Duodenal mucosa (tissue), 2 donors: ENCODE data around the gene ST7.

Source experiments
- H3K27ac ChIP-seq: one replicate; pipeline ENCODE4 v1.7.0; 2013; ENCODE audit warnings: low read depth, low read length
- H3K27me3 ChIP-seq, 2 donors: one replicate each; pipeline ENCODE4 v1.7.0; 2013; ENCODE audit warnings: low read length in 2 of 2, control low read depth in 1 of 2; ENCODE audit not compliant: insufficient read depth in 2 of 2, control insufficient read depth in 1 of 2
- H3K36me3 ChIP-seq, 2 donors: one replicate each; pipeline ENCODE4 v1.7.0; 2013; ENCODE audit warnings: low read length in 2 of 2, control low read depth in 1 of 2; ENCODE audit not compliant: insufficient read depth in 2 of 2, control insufficient read depth in 1 of 2
- H3K4me1 ChIP-seq, 2 donors: one replicate each; pipeline ENCODE4 v1.7.0; 2013; ENCODE audit warnings: low read length in 2 of 2, control low read depth in 1 of 2; ENCODE audit not compliant: insufficient read depth in 2 of 2, control insufficient read depth in 1 of 2
- H3K4me3 ChIP-seq, 2 donors: one replicate each; pipeline ENCODE4 v1.7.0; 2013; ENCODE audit warnings: low read length in 2 of 2, low read depth in 1 of 2
- H3K9ac ChIP-seq, 2 donors: one replicate each; pipeline ENCODE4 v1.7.0; 2013; ENCODE audit warnings: low read length in 2 of 2, low read depth in 1 of 2
- H3K9me3 ChIP-seq, 2 donors: one replicate each; pipeline ENCODE4 v1.7.0; 2013; ENCODE audit warnings: low read length in 2 of 2, control low read depth in 1 of 2; ENCODE audit not compliant: control insufficient read depth in 1 of 2

ST7 gene

DNA sequence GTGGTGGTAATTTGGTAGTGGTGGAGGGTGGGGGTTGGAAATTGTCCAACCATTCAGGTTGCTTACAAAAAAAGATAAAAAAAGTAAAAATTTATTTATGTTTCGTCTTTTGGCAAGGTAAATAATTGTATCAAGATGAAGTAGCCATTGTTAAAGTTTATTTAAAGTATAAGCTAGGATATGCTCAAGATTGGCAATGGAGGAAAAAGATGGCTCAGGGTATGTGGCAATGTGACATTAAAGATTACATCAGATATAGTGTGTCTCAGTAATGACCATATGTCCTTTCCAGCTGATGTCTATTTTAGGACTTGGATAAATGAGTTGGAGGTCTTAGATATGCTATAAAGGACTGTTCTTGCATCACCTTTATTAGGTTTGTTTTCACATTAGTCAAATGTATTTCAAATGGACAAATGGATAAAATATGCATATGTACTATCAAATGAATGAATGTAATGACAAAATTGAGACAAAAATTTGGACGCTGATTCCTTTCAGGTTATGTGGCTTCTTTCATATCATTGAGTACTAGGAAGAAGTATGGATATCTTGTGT is 60.9 kb downstream of the ST7 start:
- no peak overlapping the region for H3K9ac ChIP-seq
- H3K4me1 ChIP-seq = peaks cover 8 to 15% of the 10 kb centered on the region in 2 donors
- no peaks in the 10 kb centered on the region for H3K36me3 ChIP-seq
- no peak overlapping the region for H3K4me3 ChIP-seq
- H3K27me3 ChIP-seq = no peaks in the 10 kb centered on the region
- H3K27ac ChIP-seq = no peak overlapping the region
- no peaks in the 10 kb centered on the region for H3K9me3 ChIP-seq

GRCh38 chr7:117014673-117015133 is 61.4 kb downstream of the ST7 start:
- Histone ChIP-seq H3K27me3 (no peaks in the 10 kb centered on the region), H3K27ac (no peak overlapping the region), H3K4me3 (no peak overlapping the region), H3K9ac (no peak overlapping the region), H3K36me3 (no peaks in the 10 kb centered on the region), H3K9me3 (no peaks in the 10 kb centered on the region), H3K4me1 (peaks cover 8 to 15% of the 10 kb centered on the region in 2 donors)

DNA sequence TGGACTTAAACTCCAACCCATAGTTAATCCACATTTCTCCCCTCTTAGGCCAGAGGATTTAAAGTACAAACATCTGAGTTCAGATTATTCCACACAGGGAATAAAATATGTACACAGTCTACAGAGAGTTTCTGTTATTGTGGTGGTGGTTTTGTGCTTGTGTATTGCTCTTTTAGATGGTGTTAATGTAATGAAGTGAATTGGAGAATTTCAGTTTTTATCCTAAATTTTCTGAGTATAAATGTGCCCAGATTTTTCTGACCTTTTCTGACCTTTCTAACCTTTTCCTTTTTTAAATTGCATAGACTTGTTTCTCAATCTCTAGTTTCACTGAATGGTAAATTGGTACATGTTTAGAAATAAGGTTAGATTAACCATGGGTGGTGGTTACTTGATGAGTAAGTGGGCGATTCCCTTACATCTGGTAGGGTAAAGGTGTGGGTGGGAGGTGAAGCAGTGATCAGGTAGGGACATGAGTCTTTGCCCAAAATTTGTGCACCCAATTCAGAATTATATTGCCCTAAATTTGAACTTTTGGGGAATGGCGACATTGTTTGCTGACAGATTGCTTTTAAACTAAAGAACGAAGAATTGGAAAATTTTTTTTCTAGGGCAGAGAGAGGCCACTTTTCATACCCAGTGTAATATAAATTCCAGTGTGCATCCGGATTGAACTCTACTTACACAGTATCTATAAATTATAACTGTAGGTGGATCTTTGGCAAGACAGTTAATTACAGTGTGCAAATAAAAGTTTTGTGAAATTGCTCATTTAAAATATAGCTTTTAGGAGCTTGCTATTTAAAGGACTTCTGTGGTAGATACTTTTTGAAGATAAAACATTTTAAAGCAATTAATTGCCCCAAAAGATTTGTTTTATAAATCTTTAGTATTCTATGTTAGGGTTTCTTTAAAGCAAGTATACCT is 62.2 kb downstream of the ST7 start:
- H3K27me3 ChIP-seq = no peaks in the 10 kb centered on the region
- H3K9ac ChIP-seq = no peak overlapping the region
- peaks cover 7 to 8% of the 10 kb centered on the region in 2 donors for H3K4me1 ChIP-seq
- no peaks in the 10 kb centered on the region for H3K9me3 ChIP-seq
- H3K4me3 ChIP-seq = no peak overlapping the region
- H3K27ac ChIP-seq = no peak overlapping the region
- H3K36me3 ChIP-seq = no peaks in the 10 kb centered on the region

GRCh38 chr7:117017017-117017451 is 63.7 kb downstream of the ST7 start:
- Histone ChIP-seq H3K27ac (no peak overlapping the region), H3K4me3 (no peak overlapping the region), H3K9me3 (no peaks in the 10 kb centered on the region), H3K27me3 (no peaks in the 10 kb centered on the region), H3K9ac (no peak overlapping the region), H3K36me3 (no peaks in the 10 kb centered on the region), H3K4me1 (peaks cover under 1 to 6% of the 10 kb centered on the region in 2 donors)

DNA sequence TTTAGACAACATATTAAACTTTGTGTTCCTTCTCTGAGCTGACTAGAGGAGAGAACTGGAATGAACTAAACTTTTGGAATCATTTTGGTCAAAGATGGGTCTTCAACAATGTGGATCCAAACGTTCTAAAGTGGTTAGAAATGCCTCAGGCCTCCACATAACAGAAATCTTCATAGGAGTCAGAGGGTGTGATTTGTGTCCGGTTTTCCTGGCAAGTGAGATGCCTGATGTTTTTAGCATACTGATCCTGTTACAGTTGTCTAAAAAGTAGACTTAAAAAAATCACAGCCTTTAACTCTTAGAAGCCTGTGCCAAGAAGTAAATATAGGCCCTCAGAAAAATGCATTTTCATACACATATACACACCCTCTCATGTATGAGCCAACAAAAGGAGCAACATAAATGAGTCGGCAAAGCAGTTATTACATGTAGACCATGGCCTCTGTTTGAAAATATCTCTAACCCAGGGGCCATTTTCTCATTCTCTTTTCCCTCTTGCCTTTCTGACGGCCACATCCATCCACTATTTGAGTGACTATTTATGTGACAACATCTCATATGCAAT is 64.5 kb downstream of the ST7 start:
- Histone ChIP-seq H3K27me3 (no peaks in the 10 kb centered on the region), H3K4me1 (peaks cover 0 to 6% of the 10 kb centered on the region in 2 donors), H3K27ac (no peak overlapping the region), H3K9me3 (no peaks in the 10 kb centered on the region), H3K9ac (no peak overlapping the region), H3K36me3 (no peaks in the 10 kb centered on the region), H3K4me3 (no peak overlapping the region)

- Histone ChIP-seq H3K9me3 (no peaks in the 10 kb centered on the region), H3K4me3 (no peak overlapping the region), H3K4me1 (peaks cover 0 to 6% of the 10 kb centered on the region in 2 donors), H3K9ac (no peak overlapping the region), H3K27ac (no peak overlapping the region), H3K27me3 (no peaks in the 10 kb centered on the region), H3K36me3 (no peaks in the 10 kb centered on the region)
Observed at GRCh38 chr7:117018713-117019112, 65.4 kb downstream of the ST7 start.

DNA sequence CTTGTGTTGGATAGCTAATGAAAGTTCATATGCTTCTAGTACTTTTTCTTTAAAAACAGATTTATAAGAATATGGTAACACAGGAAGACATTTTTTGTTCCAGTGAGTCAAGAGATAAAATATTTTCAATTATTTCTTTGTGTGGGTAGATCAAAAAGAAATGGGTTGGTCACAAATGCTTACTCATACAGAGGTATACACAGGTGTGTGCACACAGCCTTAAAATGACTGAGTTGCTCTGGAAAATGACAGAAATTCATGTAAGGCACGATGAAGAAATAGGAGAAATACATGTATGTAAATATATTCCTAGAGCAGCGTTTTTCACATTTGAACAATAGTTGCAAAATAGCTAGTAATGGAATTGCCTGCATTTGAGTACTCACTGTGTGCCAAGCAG is 66.0 kb downstream of the ST7 start:
- Histone ChIP-seq H3K36me3 (no peaks in the 10 kb centered on the region), H3K4me1 (peaks cover 0 to 4% of the 10 kb centered on the region in 2 donors), H3K27ac (no peak overlapping the region), H3K4me3 (no peak overlapping the region), H3K27me3 (no peaks in the 10 kb centered on the region), H3K9ac (no peak overlapping the region), H3K9me3 (no peaks in the 10 kb centered on the region)

GRCh38 chr7:117019786-117020590 is 66.7 kb downstream of the ST7 start:
- Histone ChIP-seq H3K4me1 (no peaks in the 10 kb centered on the region), H3K27me3 (no peaks in the 10 kb centered on the region), H3K9me3 (no peaks in the 10 kb centered on the region), H3K4me3 (peak overlapping the region in 1 of 2 donors; percentile 19), H3K27ac (no peak overlapping the region), H3K9ac (no peak overlapping the region), H3K36me3 (no peaks in the 10 kb centered on the region)

GRCh38 chr7:117020591-117020973 is 67.3 kb downstream of the ST7 start:
- no peak overlapping the region for H3K9ac ChIP-seq
- H3K27me3 ChIP-seq = no peaks in the 10 kb centered on the region
- no peaks in the 10 kb centered on the region for H3K36me3 ChIP-seq
- H3K4me3 ChIP-seq = peak overlapping the region in 1 of 2 donors; percentile 19
- H3K27ac ChIP-seq = no peak overlapping the region
- H3K4me1 ChIP-seq = no peaks in the 10 kb centered on the region
- no peaks in the 10 kb centered on the region for H3K9me3 ChIP-seq
